ENCODE measurements around the gene ARL4A. TPM values are rescaled to one million over a fixed set of nuclear protein-coding genes. Genes with fewer than 3 reads are reported as not detected.
A peak's percentile ranks its signal among the peaks of the same experiment; 100 is the strongest.

The ARL4A gene
- total RNA-seq, 1 donor from 2014 or later: 41.2 TPM

- H3K36me3 Mint-ChIP-seq (ENCODE audit: low read depth, unreplicated experiment): no peaks in the 10 kb centered on the region
- no peak for TF ChIP-seq CTCF (IDR thresholded peaks at IDR 0.05; ENCODE audit: unreplicated experiment)
- peaks cover 64% of the 10 kb centered on the region for H3K4me1 Mint-ChIP-seq (ENCODE audit: unreplicated experiment)
- peaks cover 2% of the 10 kb centered on the region for H3K27me3 Mint-ChIP-seq (ENCODE audit: unreplicated experiment)
- peak overlapping the region; percentile 31 for H3K4me3 Mint-ChIP-seq (ENCODE audit: unreplicated experiment)
- no peak for DNase-seq (ENCODE audit: low spot score)
- H3K9me3 Mint-ChIP-seq (ENCODE audit: unreplicated experiment): no peaks in the 10 kb centered on the region
- peak overlapping the region; percentile 93 for H3K27ac Mint-ChIP-seq (ENCODE audit: unreplicated experiment)
These were observed 28.8 kb downstream of the ARL4A start for GRCh38 chr7:12716134-12716681.

GRCh38 chr7:12716722-12717121 is 29.3 kb downstream of the ARL4A start:
- DNase-seq (ENCODE audit: low spot score): no peak
- H3K9me3 Mint-ChIP-seq (ENCODE audit: unreplicated experiment): no peaks in the 10 kb centered on the region
- TF ChIP-seq CTCF (IDR thresholded peaks at IDR 0.05; ENCODE audit: unreplicated experiment): no peak
- H3K27me3 Mint-ChIP-seq (ENCODE audit: unreplicated experiment): peaks cover 2% of the 10 kb centered on the region
- H3K4me1 Mint-ChIP-seq (ENCODE audit: unreplicated experiment): peaks cover 67% of the 10 kb centered on the region
- no peak overlapping the region for H3K4me3 Mint-ChIP-seq (ENCODE audit: unreplicated experiment)
- peak overlapping the region; percentile 93 for H3K27ac Mint-ChIP-seq (ENCODE audit: unreplicated experiment)
- H3K36me3 Mint-ChIP-seq (ENCODE audit: low read depth, unreplicated experiment): no peaks in the 10 kb centered on the region

- Mint-ChIP-seq H3K9me3 (ENCODE audit: unreplicated experiment) (no peaks in the 10 kb centered on the region), H3K4me1 (ENCODE audit: unreplicated experiment) (peaks cover 63% of the 10 kb centered on the region), H3K36me3 (ENCODE audit: low read depth, unreplicated experiment) (no peaks in the 10 kb centered on the region), H3K27ac (ENCODE audit: unreplicated experiment) (peak overlapping the region; percentile 67), H3K4me3 (ENCODE audit: unreplicated experiment) (peak overlapping the region; percentile 15), H3K27me3 (ENCODE audit: unreplicated experiment) (peaks cover 2% of the 10 kb centered on the region)
- no peak for TF ChIP-seq CTCF (IDR thresholded peaks at IDR 0.05; ENCODE audit: unreplicated experiment)
- DNase-seq (ENCODE audit: low spot score): no peak
These were observed 31.9 kb downstream of the ARL4A start for GRCh38 chr7:12719141-12719919.

GRCh38 chr7:12719981-12720865 is 32.8 kb downstream of the ARL4A start:
- no peak overlapping the region for H3K27ac Mint-ChIP-seq (ENCODE audit: unreplicated experiment)
- peaks cover 56% of the 10 kb centered on the region for H3K4me1 Mint-ChIP-seq (ENCODE audit: unreplicated experiment)
- peaks cover 2% of the 10 kb centered on the region for H3K27me3 Mint-ChIP-seq (ENCODE audit: unreplicated experiment)
- TF ChIP-seq CTCF (IDR thresholded peaks at IDR 0.05; ENCODE audit: unreplicated experiment): no peak
- H3K36me3 Mint-ChIP-seq (ENCODE audit: low read depth, unreplicated experiment): no peaks in the 10 kb centered on the region
- H3K9me3 Mint-ChIP-seq (ENCODE audit: unreplicated experiment): no peaks in the 10 kb centered on the region
- DNase-seq (ENCODE audit: low spot score): no peak
- no peak overlapping the region for H3K4me3 Mint-ChIP-seq (ENCODE audit: unreplicated experiment)
